Testis (tissue), 2 donors: ENCODE measurements around the gene GRID1.

Source experiments
- CTCF ChIP-seq, 3 experiments: fragments of 450-650 bp in 2 of 3; fragments of 200-600 bp in 1 of 3; sonication (generic) in 1 of 3; IDR thresholded peaks; one replicate each; pipeline ENCODE4 v1.5.1; 2016 to 2019; ENCODE audit warnings: antibody characterized with exemption in 3 of 3, mild to moderate bottlenecking in 2 of 3, moderate library complexity in 1 of 3
- POLR2A ChIP-seq: fragments of 450-650 bp; IDR thresholded peaks from one replicate; pipeline ENCODE4 v1.6.1; 2017; ENCODE audit warnings: antibody characterized with exemption, mild to moderate bottlenecking, moderate library complexity

- no peak for TF ChIP-seq CTCF (IDR thresholded peaks at IDR 0.05)
- no peak for TF ChIP-seq POLR2A
Observed at GRCh38 chr10:86385806-86386205, 19.2 kb upstream of the GRID1 start.
